ENCODE measurements around the gene NCBP2.

The NCBP2 gene

GRCh38 chr3:196931157-196931556, 11.2 kb downstream of the NCBP2 start:
- TF ChIP-seq CTCF (IDR thresholded peaks at IDR 0.05; ENCODE audit: control insufficient read depth, insufficient read depth, low read depth, low read length, missing control alignments), result no peak
- no peak overlapping the region for H3K4me3 ChIP-seq (ENCODE audit: control insufficient read depth, low read depth, low read length)
- DNase-seq (ENCODE audit: low read depth), result no peak

GRCh38 chr3:196927571-196928453, 14.5 kb downstream of the NCBP2 start:
- no peak for DNase-seq (ENCODE audit: low read depth)
- H3K4me3 ChIP-seq (ENCODE audit: control insufficient read depth, low read depth, low read length), result no peak overlapping the region
- TF ChIP-seq CTCF (IDR thresholded peaks at IDR 0.05; ENCODE audit: control insufficient read depth, insufficient read depth, low read depth, low read length, missing control alignments), result no peak

GRCh38 chr3:196920733-196921132, 21.6 kb downstream of the NCBP2 start:
- TF ChIP-seq CTCF (IDR thresholded peaks at IDR 0.05; ENCODE audit: control insufficient read depth, insufficient read depth, low read depth, low read length, missing control alignments), result no peak
- DNase-seq (ENCODE audit: low read depth), result no peak
- no peak overlapping the region for H3K4me3 ChIP-seq (ENCODE audit: control insufficient read depth, low read depth, low read length)

- H3K4me3 ChIP-seq (ENCODE audit: control insufficient read depth, low read depth, low read length), result no peak overlapping the region
- TF ChIP-seq CTCF (IDR thresholded peaks at IDR 0.05; ENCODE audit: control insufficient read depth, insufficient read depth, low read depth, low read length, missing control alignments), result no peak
- no peak for DNase-seq (ENCODE audit: low read depth)
These were observed 23.4 kb downstream of the NCBP2 start for GRCh38 chr3:196918968-196919367.

GRCh38 chr3:196916995-196917394, 25.3 kb downstream of the NCBP2 start:
- H3K4me3 ChIP-seq (ENCODE audit: control insufficient read depth, low read depth, low read length), result no peak overlapping the region
- DNase-seq (ENCODE audit: low read depth), result no peak
- no peak for TF ChIP-seq CTCF (IDR thresholded peaks at IDR 0.05; ENCODE audit: control insufficient read depth, insufficient read depth, low read depth, low read length, missing control alignments)

- no peak for TF ChIP-seq CTCF (IDR thresholded peaks at IDR 0.05; ENCODE audit: control insufficient read depth, insufficient read depth, low read depth, low read length, missing control alignments)
- H3K4me3 ChIP-seq (ENCODE audit: control insufficient read depth, low read depth, low read length), result no peak overlapping the region
- DNase-seq (ENCODE audit: low read depth), result no peak
These were observed 26.1 kb downstream of the NCBP2 start for GRCh38 chr3:196916221-196916620.
